Activated CD4-positive, CD25-positive, alpha-beta regulatory T cell treated with anti-CD3 and anti-CD28 coated beads, Interleukin-2, amount 50 U/mL, for 72 hours (primary cell): ENCODE measurements around the gene ABCB4.

Experiments
- DNase-seq: peaks from one replicate; pipeline ENCODE4 v3.0.0; 2021

ABCB4 gene

GRCh38 chr7:87416682-87417587 is 58.5 kb downstream of the ABCB4 start:
- DNase-seq: peak; percentile 49

- DNase-seq: no peak
Measured at GRCh38 chr7:87414794-87415188, 60.7 kb downstream of the ABCB4 start.

DNA sequence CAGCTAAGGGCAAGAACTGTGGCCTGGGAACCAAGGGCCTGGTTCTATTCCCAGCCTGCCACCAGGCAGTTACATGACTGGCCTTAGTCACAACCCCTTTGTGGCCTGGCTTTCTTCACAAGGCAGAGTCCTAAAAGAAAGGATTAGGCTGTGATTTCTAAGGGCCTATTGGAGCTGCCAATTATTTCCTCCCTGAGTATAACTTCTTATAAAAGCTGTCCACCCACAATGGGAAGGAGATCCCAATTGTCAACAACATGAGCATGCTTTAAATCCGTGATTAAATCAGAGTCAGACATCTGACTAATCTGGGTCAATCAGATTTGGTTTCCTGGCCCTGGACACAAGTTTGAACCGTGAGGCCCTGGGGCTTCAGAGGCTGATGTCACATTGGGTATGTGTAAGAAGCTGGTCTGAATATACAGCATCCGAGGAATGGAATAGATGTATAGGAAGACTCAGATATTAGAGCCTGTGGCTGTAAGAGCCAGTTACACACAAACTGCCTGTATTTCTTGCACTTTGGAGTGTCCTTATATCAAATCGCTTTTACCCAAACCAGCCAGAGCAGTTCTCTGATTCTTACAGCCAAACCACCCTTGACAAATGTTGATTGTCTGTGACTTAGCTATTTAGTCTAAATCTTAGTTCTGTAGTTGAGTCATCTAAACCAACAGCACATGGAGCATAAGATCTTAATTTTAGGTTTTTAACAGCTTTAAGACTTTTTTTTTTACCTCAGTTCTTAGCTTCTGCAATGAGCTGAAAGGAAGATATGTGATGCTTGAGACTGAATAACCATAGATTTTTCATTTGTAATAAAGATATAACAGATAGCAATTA is 61.3 kb downstream of the ABCB4 start:
- DNase-seq: no peak

- DNase-seq: no peak
Measured at GRCh38 chr7:87413029-87413428, 62.5 kb downstream of the ABCB4 start.

DNA sequence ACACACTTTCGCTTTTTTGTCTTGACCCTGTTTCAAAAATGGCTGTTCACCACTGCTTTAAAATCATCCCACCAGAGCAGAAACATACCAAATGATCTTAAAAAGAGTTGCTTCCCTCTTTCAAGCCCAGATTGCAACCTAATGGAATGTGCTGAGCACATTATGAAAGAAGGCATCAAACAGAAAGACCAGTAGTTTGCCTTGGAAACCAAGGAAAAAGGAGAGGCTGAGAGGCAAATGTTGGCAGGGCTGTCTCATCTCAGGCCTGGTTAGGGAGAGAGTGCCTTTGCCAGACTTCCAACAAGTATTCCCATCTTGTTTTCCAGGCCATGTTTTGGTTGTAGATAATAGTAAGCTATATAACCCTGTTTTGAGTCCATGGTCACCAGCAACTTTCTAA is 64.3 kb downstream of the ABCB4 start:
- DNase-seq: no peak

DNA sequence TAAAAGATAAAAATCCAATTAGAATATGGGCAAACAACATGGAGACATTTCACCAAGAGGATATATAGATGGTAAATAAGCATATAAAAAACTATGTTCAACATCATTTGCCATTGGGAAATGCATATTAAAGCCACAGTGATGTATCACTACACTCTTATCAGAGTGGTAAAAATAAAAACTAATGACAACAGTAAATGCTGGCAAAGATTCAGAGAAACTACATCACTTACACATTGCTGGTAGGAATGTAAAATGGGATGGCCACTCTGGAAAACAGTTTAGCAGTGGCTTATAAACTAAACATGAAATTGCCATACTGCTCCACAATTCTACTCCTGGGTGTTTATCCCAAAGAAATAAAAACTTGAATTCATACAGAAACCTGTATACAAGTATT is 70.8 kb downstream of the ABCB4 start:
- DNase-seq: no peak

DNA sequence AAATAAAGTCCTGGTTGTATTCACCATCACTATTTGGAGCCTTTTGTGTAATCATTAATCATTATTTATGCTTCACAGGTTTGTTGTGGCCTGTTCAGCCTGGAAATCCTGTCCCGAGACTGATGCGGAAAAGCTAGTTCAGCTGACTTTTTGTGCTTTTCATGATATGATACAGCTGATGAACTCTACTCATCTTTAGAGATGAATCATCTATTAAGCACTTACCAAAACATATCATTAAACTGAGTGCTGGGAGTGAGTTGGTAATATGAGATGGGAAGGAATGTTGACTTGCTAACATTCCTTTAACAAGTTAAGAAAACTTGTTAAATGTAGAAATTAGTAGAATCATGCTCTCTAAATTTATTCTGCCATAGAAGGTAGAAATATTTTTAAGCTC is 77.0 kb downstream of the ABCB4 start:
- DNase-seq: no peak

DNA sequence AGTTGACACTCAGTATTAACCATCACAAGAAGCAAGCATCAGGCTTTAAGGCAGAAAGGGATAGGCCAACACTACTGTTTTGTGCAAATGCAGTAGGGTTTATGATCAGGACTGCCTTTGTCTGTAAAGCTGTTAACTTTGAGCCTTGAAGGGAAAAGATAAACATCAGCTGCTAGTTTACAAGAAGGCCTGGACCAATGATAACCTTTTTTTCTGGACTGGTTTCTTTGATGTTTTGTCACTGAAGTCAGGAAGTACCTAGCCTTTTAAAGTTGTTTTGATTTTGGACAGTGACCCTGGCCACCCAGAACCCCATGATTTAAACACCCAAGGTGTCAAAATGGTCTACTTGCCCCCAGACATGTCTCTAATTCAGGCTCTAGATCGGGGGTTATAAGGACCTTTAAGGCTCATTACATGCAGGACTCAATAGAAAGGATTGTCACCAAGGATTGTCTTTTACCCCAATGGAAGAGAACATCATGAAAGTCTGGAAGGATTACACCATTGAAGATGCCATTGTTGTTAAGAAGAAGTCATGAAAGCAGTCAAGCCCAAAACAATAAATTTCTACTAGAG is 79.9 kb downstream of the ABCB4 start:
- DNase-seq: no peak

DNA sequence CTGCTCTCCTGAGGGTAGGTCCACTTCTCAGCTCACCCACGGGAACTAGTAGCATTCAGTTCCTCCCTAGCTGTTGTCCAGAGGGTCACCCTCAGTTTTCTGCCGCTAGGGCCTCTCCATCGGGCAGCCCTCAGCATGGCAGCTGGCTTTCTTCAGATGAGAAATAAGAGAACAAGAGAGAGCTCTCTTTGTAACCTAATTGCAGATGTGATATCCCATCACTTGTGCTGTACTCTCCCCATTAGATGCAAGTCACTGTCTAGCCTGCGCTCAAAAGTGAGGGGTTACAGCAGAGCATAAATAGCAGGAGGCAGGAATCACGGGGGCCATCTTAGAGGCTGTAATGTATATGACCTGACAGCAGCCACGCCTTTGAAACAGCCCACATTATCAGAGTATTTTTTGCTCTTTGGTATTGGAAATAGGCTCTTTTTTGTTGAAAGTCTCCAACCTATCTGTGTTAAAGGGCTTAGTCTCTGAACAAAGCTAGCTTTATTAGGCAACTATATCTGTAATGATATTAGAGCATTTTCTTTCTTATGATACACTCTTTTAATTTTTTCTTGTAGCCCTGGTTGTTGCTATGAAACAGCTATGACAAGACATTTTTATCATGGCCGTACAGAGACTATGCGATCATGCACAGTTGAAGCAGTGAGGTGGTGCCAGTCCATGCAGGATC is 84.3 kb downstream of the ABCB4 start:
- no peak for DNase-seq

GRCh38 chr7:87380905-87381304 is 94.6 kb downstream of the ABCB4 start:
- DNase-seq: no peak

DNA sequence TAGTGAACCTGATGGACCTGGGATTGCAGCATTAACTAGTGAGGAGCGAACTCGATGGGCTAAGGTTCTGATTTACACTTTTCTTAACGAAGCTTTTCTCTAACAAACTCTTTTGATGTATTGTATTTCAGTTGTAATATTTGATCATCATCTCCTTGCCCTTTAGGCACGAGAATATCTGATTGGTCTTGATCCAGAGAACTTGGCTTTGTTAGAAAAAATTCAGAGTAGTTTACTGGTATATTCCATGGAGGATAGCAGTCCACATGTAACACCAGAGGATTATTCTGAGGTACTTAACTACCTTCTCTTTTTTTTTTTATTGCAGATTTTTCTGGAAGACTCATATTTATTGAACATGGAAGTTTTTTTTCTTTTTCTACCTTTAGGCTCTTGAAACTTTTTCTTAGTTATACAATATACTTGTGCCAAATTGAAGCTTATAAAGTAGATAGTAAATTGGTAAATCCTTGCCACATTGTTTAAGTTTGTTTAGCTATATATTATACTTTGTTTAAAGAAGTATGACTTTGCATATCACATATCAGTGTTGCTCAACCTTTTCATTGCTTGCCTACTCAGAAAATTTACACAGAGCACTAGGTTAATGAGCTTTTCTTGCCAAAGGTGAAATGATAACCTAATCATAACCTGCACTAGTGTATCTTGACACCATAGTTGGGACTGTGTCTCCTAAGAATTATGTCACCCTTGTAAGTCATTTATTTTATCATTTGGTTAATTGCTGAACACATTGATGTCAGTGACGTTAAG is 99.6 kb downstream of the ABCB4 start:
- DNase-seq: no peak

DNA sequence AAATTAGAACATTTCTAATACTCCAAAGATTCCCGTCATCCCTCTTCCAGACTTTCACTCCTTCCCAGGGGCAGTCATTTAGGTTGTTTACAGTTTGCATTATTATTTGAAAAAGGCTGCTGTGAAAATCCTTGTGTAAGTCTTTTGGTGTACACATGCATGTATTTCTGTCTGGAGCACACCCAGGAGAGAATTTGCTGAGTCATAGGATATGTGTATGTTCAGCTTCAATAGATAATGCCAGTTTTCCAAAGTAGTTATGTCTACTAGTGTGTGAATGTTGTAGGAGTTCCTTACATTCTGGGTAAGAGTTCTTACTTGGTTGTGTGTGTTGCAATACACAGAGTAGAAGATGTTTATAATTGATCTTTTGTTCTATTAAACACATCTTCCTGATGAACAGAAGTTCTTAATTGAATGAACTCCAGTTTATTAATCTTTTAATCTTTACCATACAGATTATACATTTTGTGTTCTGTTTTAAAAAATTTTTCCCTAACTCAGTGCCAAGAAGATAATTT is 104.8 kb downstream of the ABCB4 start:
- no peak for DNase-seq

- DNase-seq: no peak
Measured at GRCh38 chr7:87369216-87369615, 106.3 kb downstream of the ABCB4 start.

DNA sequence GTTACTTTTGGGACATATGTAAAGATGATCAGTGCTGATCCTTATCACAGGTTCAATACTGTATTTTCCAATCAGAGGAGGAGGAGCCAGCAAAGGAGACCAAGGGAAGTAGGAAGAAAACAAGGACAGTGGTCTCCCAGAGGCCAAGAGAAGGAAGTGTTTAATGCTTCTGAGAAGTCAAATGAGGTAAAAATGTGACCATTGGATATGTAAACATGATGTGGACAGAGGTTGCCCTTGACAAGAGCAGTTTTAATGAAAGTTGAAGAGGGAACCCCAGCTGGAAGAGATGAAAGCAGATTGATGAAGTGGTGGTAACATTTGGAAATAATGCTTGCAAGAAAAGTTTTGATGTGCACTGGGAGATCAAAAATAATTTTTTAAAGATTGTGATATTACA is 111.2 kb downstream of the ABCB4 start:
- DNase-seq: no peak

DNA sequence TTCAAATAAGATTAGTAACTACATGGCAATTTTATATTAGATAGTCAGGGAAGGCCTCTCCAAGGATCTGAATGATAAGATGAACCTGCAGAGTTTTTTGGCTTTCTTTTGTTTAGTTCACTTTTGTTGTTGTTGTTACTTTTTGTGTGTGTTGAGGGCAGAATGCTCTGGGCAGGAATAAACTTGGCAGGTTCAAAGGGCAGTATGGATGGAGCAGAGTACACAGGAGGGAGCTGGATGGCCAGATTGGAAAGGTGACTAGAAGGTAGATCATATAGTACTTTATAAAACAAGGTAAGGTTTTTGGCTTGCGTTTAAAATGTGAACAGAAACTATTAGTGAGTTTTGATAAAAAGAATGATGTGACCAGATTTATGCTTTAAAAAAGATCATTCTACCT is 112.1 kb downstream of the ABCB4 start:
- no peak for DNase-seq

DNA sequence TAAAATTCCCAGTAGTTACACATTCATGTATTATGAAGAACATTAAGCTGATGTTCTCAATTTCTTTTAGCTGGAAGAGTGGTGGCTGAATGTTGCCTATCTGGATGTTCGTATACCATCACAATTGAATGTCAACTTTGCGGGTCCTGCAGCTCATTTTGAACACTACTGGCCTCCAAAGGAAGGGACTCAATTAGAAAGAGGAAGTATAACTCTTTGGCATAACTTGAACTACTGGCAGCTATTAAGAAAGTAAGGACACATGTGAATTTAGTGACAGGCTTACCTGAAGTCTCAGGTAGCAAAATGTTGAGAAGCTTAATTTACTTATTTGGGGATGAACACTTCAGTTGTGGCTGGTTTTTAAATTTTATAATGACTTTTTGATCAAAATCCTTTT is 114.2 kb downstream of the ABCB4 start:
- no peak for DNase-seq

GRCh38 chr7:87359366-87359765 is 116.1 kb downstream of the ABCB4 start:
- no peak for DNase-seq

DNA sequence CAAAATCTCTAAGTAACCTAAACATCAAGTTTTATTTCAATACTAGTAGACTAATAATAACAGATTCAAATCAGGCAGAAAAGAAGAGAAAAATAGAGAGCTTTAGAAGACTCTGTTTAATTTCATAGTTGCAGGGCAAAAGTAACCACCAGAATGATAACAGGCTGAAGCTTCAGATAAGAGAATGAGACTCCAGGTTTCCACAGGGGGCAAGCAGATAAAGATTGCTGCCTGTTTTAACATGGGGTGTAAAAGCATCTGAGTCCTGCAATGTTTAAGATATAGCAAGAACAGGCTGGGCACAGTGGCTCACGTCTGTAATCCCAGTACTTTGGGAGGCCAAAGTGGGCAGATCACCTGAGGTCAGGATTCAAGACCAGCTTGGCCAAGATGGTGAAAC is 119.0 kb downstream of the ABCB4 start:
- no peak for DNase-seq

DNA sequence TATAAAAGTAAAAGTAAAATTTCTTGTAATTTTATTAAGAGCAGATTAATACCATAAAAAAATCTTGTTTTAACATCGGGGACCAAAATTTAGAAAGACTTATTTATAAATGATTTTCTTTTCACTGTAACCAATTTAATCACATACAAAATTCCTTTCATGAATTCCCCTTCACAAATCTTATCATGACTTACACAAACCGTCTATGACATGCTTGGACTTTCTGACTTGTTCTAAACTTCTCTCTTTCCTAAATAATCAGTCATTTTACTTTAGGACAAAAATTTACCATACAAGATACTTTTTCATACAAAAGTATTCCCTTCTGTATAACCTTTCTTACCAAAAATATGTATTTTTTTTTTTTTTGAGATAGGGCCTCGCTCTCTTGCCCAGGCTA is 120.7 kb downstream of the ABCB4 start:
- no peak for DNase-seq
